Endodermal cell (in vitro differentiated cells): Measurements from ENCODE around the gene FAM162B. TPM values are rescaled to one million over a fixed set of nuclear protein-coding genes. Genes with fewer than 3 reads are reported as not detected.
"Not testable (repeated sequence)": the region's sequence is repeated elsewhere in the genome, so short reads cannot be mapped to it uniquely, and the experiment has no call there.

Experiments
- DNase-seq: peaks from one replicate; pipeline ENCODE4 v3.0.0-alpha.2; 2017
- H3K27ac ChIP-seq: 2 replicates; pipeline ENCODE4 v1.5.1; 2013; ENCODE audit warnings: mild to moderate bottlenecking, low read depth, low read length, moderate library complexity
- H3K27me3 ChIP-seq: 2 replicates; pipeline ENCODE4 v1.6.1; 2013; ENCODE audit warnings: mild to moderate bottlenecking, low read length, moderate library complexity; ENCODE audit not compliant: insufficient read depth, control insufficient read depth, poor library complexity, severe bottlenecking
- H3K36me3 ChIP-seq: 2 replicates; pipeline ENCODE4 v1.7.0; 2013; ENCODE audit warnings: mild to moderate bottlenecking, low read length, moderate library complexity; ENCODE audit not compliant: control insufficient read depth, insufficient read depth
- H3K4me1 ChIP-seq: one replicate; pipeline ENCODE4 v1.7.0; 2013; ENCODE audit warnings: low read length; ENCODE audit not compliant: control insufficient read depth, insufficient read depth
- H3K4me3 ChIP-seq: 2 replicates; pipeline ENCODE4 v1.5.1; 2013; ENCODE audit warnings: mild to moderate bottlenecking, low read length, moderate library complexity
- H3K9ac ChIP-seq: 2 replicates; pipeline ENCODE4 v1.6.1; 2013; ENCODE audit warnings: mild to moderate bottlenecking, low read length, moderate library complexity; ENCODE audit not compliant: poor library complexity, severe bottlenecking; ENCODE audit errors: extremely low read depth
- H3K9me3 ChIP-seq: 2 replicates; pipeline ENCODE4 v1.6.1; 2013; ENCODE audit warnings: mild to moderate bottlenecking, low read length, moderate library complexity; ENCODE audit not compliant: control insufficient read depth
- H3K27ac Mint-ChIP-seq: 2 replicates; pipeline ENCODE4 v1.8.0; 2020; ENCODE audit warnings: mixed read lengths
- H3K27me3 Mint-ChIP-seq: 2 replicates; pipeline ENCODE4 v1.8.0; 2021; ENCODE audit warnings: mild to moderate bottlenecking, mixed read lengths; ENCODE audit not compliant: insufficient read depth
- H3K36me3 Mint-ChIP-seq: 2 replicates; pipeline ENCODE4 v1.8.0; 2020; ENCODE audit warnings: low read depth, mixed read lengths
- H3K4me1 Mint-ChIP-seq: 2 replicates; pipeline ENCODE4 v1.8.0; 2020; ENCODE audit warnings: mixed read lengths
- H3K4me3 Mint-ChIP-seq: 2 replicates; pipeline ENCODE4 v1.8.0; 2020; ENCODE audit warnings: mild to moderate bottlenecking, moderate library complexity, mixed read lengths
- H3K9me3 Mint-ChIP-seq: 2 replicates; pipeline ENCODE4 v1.8.0; 2020; ENCODE audit warnings: mild to moderate bottlenecking, mixed read lengths
- CTCF ChIP-seq: fragments of 200-600 bp; sonication (generic); conservative IDR thresholded peaks from 2 replicates; pipeline ENCODE4 v1.5.0; 2021; ENCODE audit warnings: antibody characterized with exemption, mild to moderate bottlenecking
- WGBS, 2 experiments: methylation state at CpG; one replicate each; pipeline versions ENCODE4 v1.1.5 to v1.1.7; 2013; ENCODE audit warnings: missing lambda C conversion rate in 2 of 2, mixed read lengths in 1 of 2; ENCODE audit not compliant: insufficient coverage in 1 of 2, insufficient read length in 1 of 2; 5-methylcytosine and 5-hydroxymethylcytosine counted together
- total RNA-seq, 2 donors: library from RNA; stranded (reverse); fragmentation: NEBNext Ultra II Directional in 1 of 2; extraction: Animal tissue kit (Norgen Biotek cat#: 25700) in 1 of 2; gene quantifications; 2 replicates in 1 of 2; 3 replicates in 1 of 2; pipeline ENCODE4 v1.2.1, GENCODE V29; 2021

The FAM162B gene
- total RNA-seq, 2 donors from 2014 or later: 0.79 to 1.1 TPM

GRCh38 chr6:116714296-116714695 lies 51.2 kb downstream of the FAM162B start:
- Histone ChIP-seq H3K9ac (no peak overlapping the region), H3K9me3 (peaks cover 7% of the 10 kb centered on the region), H3K27me3 (no peaks in the 10 kb centered on the region), H3K4me3 (no peak overlapping the region), H3K36me3 (peaks cover 50% of the 10 kb centered on the region), H3K4me1 (no peaks in the 10 kb centered on the region), H3K27ac (no peak overlapping the region)
- H3K9me3 Mint-ChIP-seq: peaks cover 12% of the 10 kb centered on the region
- no peak overlapping the region for H3K4me3 Mint-ChIP-seq
- DNase-seq: no peak
- H3K4me1 Mint-ChIP-seq: no peaks in the 10 kb centered on the region
- no peaks in the 10 kb centered on the region for H3K27me3 Mint-ChIP-seq
- peak overlapping the region; percentile 76 for H3K27ac Mint-ChIP-seq
- 86 to 93% methylated on average over 1 of the region's 1 CpG for WGBS, 2 experiments
- peaks cover 57% of the 10 kb centered on the region for H3K36me3 Mint-ChIP-seq
- no peak for TF ChIP-seq CTCF

- Histone ChIP-seq H3K4me1 (no peaks in the 10 kb centered on the region), H3K9me3 (no peaks in the 10 kb centered on the region), H3K36me3 (peaks cover 32% of the 10 kb centered on the region), H3K27me3 (no peaks in the 10 kb centered on the region), H3K9ac (no peak overlapping the region), H3K4me3 (no peak overlapping the region), H3K27ac (no peak overlapping the region)
- 90% methylated on average over 1 of the region's 1 CpG; no CpG with 5 or more reads in 1 of the 2 experiments for WGBS, 2 experiments
- no peak for DNase-seq
- no peak for TF ChIP-seq CTCF
- Mint-ChIP-seq H3K27ac (no peak overlapping the region), H3K4me1 (no peaks in the 10 kb centered on the region), H3K9me3 (no peaks in the 10 kb centered on the region), H3K4me3 (no peak overlapping the region), H3K36me3 (peaks cover 42% of the 10 kb centered on the region), H3K27me3 (no peaks in the 10 kb centered on the region)
These were observed 59.6 kb downstream of the FAM162B start for GRCh38 chr6:116705917-116706316.

GRCh38 chr6:116703888-116704287 lies 61.6 kb downstream of the FAM162B start:
- WGBS, 2 experiments: 80 to 100% methylated on average over 1 of the region's 1 CpG
- H3K27me3 ChIP-seq, DNase-seq, H3K9me3 Mint-ChIP-seq, H3K27me3 Mint-ChIP-seq, H3K9me3 ChIP-seq, H3K4me1 ChIP-seq, H3K4me3 Mint-ChIP-seq, H3K27ac Mint-ChIP-seq, H3K27ac ChIP-seq, H3K4me3 ChIP-seq, H3K4me1 Mint-ChIP-seq, H3K9ac ChIP-seq: not testable (repeated sequence)
- peaks cover 53% of the 10 kb centered on the region for H3K36me3 Mint-ChIP-seq
- H3K36me3 ChIP-seq: peaks cover 44% of the 10 kb centered on the region

Other genes with a start within 250 kb of the FAM162B start
- gene TRAPPC3L, start 220.0 kb downstream of the FAM162B start, total RNA-seq: not detected
- not detected for gene CALHM4, start 212.0 kb downstream of the FAM162B start, total RNA-seq
- gene RWDD1, start 194.2 kb downstream of the FAM162B start, total RNA-seq: 10 to 100 TPM; 35.5 to 35.8 TPM
- gene RSPH4A, start 149.2 kb downstream of the FAM162B start, total RNA-seq: 1 to 10 TPM in 1 of 2 donors, under 1 TPM in 1; 0.92 to 1.2 TPM
- 10 to 100 TPM; 18.5 to 26.1 TPM for gene ZUP1, start 97.0 kb downstream of the FAM162B start, total RNA-seq
- gene KPNA5, start 84.5 kb downstream of the FAM162B start, total RNA-seq: 10 to 100 TPM; 10.4 to 20.1 TPM
- not detected for gene GPRC6A, start 63.4 kb upstream of the FAM162B start, total RNA-seq
- gene RFX6, start 111.5 kb upstream of the FAM162B start, total RNA-seq: 1 to 10 TPM in 1 of 2 donors, under 1 TPM in 1; 0.22 to 1.2 TPM